Coronary artery (tissue), 2 donors: ENCODE measurements around the gene ZCCHC17.

ENCODE experiments used
- DNase-seq: peaks from one replicate; pipeline ENCODE4 v3.0.0-alpha.2; 2017; ENCODE audit warnings: low spot score
- H3K27ac ChIP-seq, 2 donors: fragments of 200-600 bp; sonication (generic); one replicate each; pipeline ENCODE4 v1.5.1; 2016 to 2019
- H3K4me3 ChIP-seq: fragments of 200-600 bp; sonication (generic); 2 replicates; pipeline ENCODE4 v1.5.1; 2016; ENCODE audit warnings: mild to moderate bottlenecking, moderate library complexity
- CTCF ChIP-seq: fragments of 200-600 bp; sonication (generic); IDR thresholded peaks from one replicate; pipeline ENCODE4 v1.5.1; 2019; ENCODE audit warnings: antibody characterized with exemption

The ZCCHC17 gene

GRCh38 chr1:31399976-31400375, 103.1 kb downstream of the ZCCHC17 start:
- Histone ChIP-seq H3K27ac (no peak overlapping the region), H3K4me3 (no peak overlapping the region)
- no peak for TF ChIP-seq CTCF
- DNase-seq, result no peak

GRCh38 chr1:31400393-31400792, 103.6 kb downstream of the ZCCHC17 start:
- no peak for DNase-seq
- Histone ChIP-seq H3K4me3 (no peak overlapping the region), H3K27ac (no peak overlapping the region)
- no peak for TF ChIP-seq CTCF

DNA sequence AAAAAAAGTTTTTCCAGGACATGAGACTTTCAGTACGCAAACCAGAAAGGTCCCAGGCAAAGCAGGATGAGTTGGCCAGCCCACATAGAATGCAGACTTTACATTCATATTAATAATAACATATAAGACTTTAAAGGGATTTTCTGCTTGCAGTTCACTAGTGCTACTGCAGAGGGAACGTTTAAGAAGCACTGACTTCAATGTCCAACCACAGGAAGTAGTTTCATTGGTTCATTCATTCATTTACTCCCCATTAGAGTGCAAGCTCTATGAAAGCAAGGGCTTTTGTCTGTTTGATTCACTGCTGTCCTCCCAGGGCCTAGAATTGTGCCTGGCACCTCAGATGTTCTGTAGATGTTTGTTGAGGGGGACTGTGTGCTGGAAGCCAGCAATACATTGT, 104.4 kb downstream of the ZCCHC17 start:
- Histone ChIP-seq H3K27ac (no peak overlapping the region), H3K4me3 (no peak overlapping the region)
- TF ChIP-seq CTCF, result no peak
- DNase-seq, result no peak

- no peak for DNase-seq
- Histone ChIP-seq H3K27ac (no peak overlapping the region), H3K4me3 (no peak overlapping the region)
- TF ChIP-seq CTCF, result no peak
These were observed 108.9 kb downstream of the ZCCHC17 start for GRCh38 chr1:31405578-31406245.

DNA sequence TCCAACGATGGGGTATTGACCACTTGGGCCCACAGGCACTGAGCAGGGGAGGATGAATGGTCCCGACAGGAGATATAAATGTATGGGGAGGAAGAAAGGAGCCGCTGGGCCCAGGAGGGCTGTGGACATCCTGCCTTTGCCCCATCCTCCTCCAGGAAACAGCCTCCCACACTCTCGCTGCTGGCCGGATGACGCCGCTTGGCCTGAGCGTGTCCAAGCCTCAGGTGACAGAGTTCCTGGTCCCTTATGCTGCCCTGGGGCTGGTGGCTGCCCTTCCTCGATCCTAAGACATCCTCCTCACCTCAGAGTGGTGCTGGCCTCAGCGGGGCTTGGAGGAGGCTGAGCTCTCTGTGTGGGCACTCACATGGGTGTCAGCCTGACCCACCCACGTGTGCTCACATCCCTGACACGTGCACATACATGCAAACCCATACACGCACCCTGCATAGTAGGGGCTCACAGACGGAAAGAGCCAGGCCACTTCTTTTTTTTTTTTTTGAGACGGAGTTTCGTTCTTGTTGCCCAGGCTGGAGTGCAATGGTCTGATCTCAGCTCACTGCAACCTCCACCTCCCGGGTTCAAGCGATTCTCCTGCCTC, 110.3 kb downstream of the ZCCHC17 start:
- DNase-seq, result no peak
- Histone ChIP-seq H3K27ac (no peak overlapping the region), H3K4me3 (no peak overlapping the region)
- TF ChIP-seq CTCF, result no peak

DNA sequence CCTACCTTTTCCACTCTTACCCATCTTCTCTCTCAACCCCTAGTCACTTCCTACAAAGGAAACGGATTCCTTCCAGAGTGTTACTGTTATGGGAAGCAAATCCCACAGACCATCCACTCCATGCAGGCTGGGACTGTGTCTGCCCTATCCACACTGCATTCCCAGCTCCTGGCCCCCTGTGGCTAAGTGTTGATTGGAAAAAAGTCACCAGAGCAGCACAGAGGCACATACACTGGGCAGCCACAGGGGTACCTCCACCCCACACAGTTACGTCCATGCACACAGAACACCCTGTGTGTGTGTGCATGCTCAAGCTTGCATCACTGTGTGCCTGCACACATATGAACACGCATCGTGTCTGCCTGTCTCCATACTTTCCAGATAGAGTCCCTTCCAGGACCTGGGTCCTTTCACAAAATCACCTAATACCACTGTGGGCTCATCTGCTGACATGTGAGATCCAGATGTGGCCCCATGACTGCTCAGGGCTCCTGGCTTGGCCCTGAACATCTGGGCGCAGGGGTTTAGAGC, 112.0 kb downstream of the ZCCHC17 start:
- TF ChIP-seq CTCF, result no peak
- H3K27ac ChIP-seq, result no peak overlapping the region
- no peak for DNase-seq
- H3K4me3 ChIP-seq, result no peak overlapping the region
